ENCODE results near the gene LRRTM1. TPM values are rescaled to one million over a fixed set of nuclear protein-coding genes. Genes with fewer than 3 reads are reported as not detected.

The LRRTM1 gene
- total RNA-seq, 1 experiment from 2014 or later, result not detected

- Histone ChIP-seq H3K4me1 (ENCODE audit: control insufficient read depth in 1 of 2, insufficient read depth in 2 of 2, low read length in 2 of 2) (no peaks in the 10 kb centered on the region), H3K27me3 (ENCODE audit: insufficient read depth, low read length) (no peaks in the 10 kb centered on the region), H3K9me3 (ENCODE audit: control insufficient read depth in 1 of 2, insufficient read depth in 1 of 2, low read depth in 1 of 2, low read length in 2 of 2) (peaks cover 5 to 8% of the 10 kb centered on the region in 2 experiments; a peak in 2 of 4 replicates), H3K9ac (ENCODE audit: low read length) (no peak overlapping the region), H3K27ac (ENCODE audit: low read depth, low read length) (no peak overlapping the region), H3K36me3 (ENCODE audit: control insufficient read depth in 1 of 2, insufficient read depth in 2 of 2, low read length in 2 of 2) (no peaks in the 10 kb centered on the region), H3K4me3 (replicated peaks in 1 of 2; ENCODE audit: low read depth in 1 of 2, low read length in 2 of 2) (no peak overlapping the region), H3K79me2 (ENCODE audit: insufficient read depth, low read length) (no peaks in the 10 kb centered on the region), H4K20me1 (ENCODE audit: insufficient read depth) (no peaks in the 10 kb centered on the region), H2AFZ (ENCODE audit: low read depth, low read length, poor library complexity, severe bottlenecking) (no peak overlapping the region), H3K9me2 (ENCODE audit: insufficient read depth) (no peaks in the 10 kb centered on the region), H3K4me2 (ENCODE audit: low read length) (no peak overlapping the region)
- ChIA-PET POLR2A (no interaction called here), CTCF (no interaction called here), RAD21 (ENCODE audit: low non-redundant PET in 1 of 2, low total read pairs in 2 of 2, uncharacterized antibody in 2 of 2, unreplicated experiment in 2 of 2) (no interaction called here)
- intact Hi-C loops (cut with micrococcal nuclease), result no loop called here
- BruUV-seq (replicated peaks), result no TSS peak
- DNase-seq (ENCODE audit: low read depth, low spot score) (no peak), ATAC-seq (no peak)
- TF ChIP-seq POLR2A (IDR thresholded peaks at IDR 0.05; ENCODE audit: borderline replicate concordance, extremely low read depth, insufficient read depth, insufficient read length) (no peak), CBX3 (IDR thresholded peaks at IDR 0.05; ENCODE audit: low read depth) (no peak), YY1 (IDR thresholded peaks at IDR 0.05; ENCODE audit: extremely low read depth, insufficient replicate concordance, low read depth, low read length) (no peak), EZH2phosphoT487 (IDR thresholded peaks at IDR 0.05; ENCODE audit: borderline replicate concordance) (no peak), SRF (IDR thresholded peaks at IDR 0.05; ENCODE audit: low read depth) (no peak), RAD21 (IDR thresholded peaks at IDR 0.05; ENCODE audit: low read depth) (no peak), ZBTB33 (IDR thresholded peaks at IDR 0.05; ENCODE audit: extremely low read depth, insufficient replicate concordance, low read length) (no peak), SP1 (IDR thresholded peaks at IDR 0.05; ENCODE audit: low read depth) (no peak), JUND (IDR thresholded peaks at IDR 0.05) (no peak), MAX (IDR thresholded peaks at IDR 0.05) (no peak), SIN3A (IDR thresholded peaks at IDR 0.05; ENCODE audit: low read depth) (no peak), TCF7L2 (IDR thresholded peaks at IDR 0.05; ENCODE audit: borderline replicate concordance, extremely low read depth, insufficient read depth, insufficient read length) (no peak), EGR1 (IDR thresholded peaks at IDR 0.05; ENCODE audit: low read depth) (no peak), ATF3 (IDR thresholded peaks at IDR 0.05) (no peak), ZNF274 (IDR thresholded peaks at IDR 0.05; ENCODE audit: low read depth, low read length) (no peak), CTCF (IDR thresholded peaks at IDR 0.05 in 2 of 3, conservative IDR thresholded peaks at IDR 0.05 in 1 of 3; ENCODE audit: borderline replicate concordance in 1 of 3, insufficient read depth in 1 of 3, low read depth in 2 of 3, low read length in 2 of 3) (no peak)
Observed at GRCh38 chr2:80302001-80302313, 2.6 kb downstream of the LRRTM1 start.
